ENCODE data around the gene DUSP10.

The DUSP10 gene

GRCh38 chr1:221741703-221742554, at the start of gene DUSP10:
Gene DUSP10 (minus strand): TSS chr1:221742089. CDS start chr1:221739744, 2,345 bp downstream.
- DNase-seq: peak; percentile 100

- DNase-seq: no peak
These were observed 46.6 kb upstream of the DUSP10 start for GRCh38 chr1:221788466-221788865.

GRCh38 chr1:221786647-221787046, 44.8 kb upstream of the DUSP10 start:
- DNase-seq: no peak

DNA sequence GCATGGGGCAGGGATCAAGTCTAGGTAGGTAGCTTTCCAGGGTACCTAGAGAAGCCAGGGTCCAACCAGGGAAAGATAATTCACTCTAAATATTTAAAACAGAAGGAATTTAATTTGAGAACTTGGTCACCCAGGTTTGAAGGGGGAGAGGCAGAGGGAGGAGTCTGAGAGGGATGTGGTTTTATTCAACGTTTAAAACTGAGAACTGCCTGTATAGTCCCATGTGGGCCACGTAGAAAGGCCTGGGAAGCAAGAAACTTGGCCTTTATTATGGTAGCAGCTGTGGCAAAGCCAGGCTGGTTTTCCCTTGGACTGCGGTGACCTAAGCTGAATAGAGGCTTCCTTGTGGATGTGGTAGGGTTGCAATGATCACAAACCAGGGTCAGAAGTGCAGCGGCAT, 42.0 kb upstream of the DUSP10 start:
- no peak for DNase-seq

- no peak for DNase-seq
These were observed 41.5 kb upstream of the DUSP10 start for GRCh38 chr1:221783437-221783836.

- DNase-seq: no peak
These were observed 41.1 kb upstream of the DUSP10 start for GRCh38 chr1:221782970-221783369.

DNA sequence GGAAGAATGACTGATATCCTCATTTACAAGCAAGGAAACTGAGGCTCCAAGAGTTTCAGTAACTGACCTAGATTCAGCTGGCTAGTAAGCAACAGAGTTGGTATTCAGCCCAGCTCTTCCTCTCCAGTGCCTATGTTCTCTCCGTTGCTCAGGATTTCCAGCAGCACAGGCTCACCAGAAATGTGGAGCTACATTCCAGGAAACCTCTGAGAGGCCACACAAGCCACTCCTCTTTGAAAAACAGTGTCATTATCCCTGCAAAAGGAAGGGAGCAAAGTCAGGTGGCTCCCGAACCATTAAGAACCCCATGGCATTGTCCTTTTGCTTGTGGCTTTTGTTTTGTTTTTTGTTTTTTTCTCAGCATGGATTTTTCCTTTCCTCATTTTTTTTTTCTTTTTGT, 40.6 kb upstream of the DUSP10 start:
- DNase-seq: no peak

DNA sequence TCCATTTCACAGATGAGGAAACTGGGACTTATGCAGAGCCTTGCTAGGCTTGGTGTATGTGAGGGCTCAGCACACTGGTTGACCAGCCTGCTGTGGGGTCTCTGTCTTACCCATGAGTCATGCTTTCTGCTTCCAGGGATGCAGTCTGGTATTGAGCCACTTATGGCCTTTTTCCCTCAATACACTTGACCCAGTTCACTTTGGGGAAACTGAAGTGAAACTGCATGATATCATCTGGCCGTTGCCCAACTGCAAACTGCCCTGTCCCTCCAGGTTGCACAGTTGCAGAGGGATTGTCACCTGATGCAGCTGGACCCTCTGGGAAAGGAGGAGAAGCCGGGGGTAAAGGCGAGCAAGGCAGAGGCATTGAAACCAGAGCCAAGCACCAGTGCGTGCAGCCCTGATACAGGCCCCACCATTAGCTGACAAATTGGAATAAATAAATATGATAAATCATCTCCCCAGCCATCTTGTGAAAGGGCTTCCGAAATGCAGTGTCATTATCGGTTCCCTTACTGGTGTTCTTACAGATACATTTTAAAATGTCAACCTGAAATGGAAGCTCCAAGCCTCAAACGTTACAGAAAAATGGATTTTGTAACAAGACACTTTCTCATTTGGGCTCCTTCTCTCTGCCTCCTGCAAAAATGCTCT, 39.3 kb upstream of the DUSP10 start:
- no peak for DNase-seq

- DNase-seq: no peak
These were observed 38.3 kb upstream of the DUSP10 start for GRCh38 chr1:221780175-221780574.

DNA sequence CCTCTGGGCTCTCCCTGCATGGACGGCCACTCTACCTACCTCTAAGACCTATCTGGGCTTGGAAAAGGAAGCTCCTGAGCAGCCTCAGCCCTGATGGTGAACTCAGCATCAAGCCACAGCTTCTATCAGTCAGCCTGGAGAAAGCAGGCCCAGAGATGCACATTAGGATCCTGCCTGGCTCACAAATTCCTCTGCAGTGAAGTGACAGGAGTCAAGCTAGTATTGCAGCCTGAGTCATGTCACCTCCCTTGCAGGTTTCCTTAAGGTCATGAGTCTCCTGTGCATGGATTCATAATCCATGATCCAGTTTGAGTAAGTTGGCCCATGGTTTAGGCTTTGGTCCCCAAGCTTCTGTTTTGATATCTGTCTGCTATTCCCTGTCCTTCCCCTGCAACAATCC, 37.9 kb upstream of the DUSP10 start:
- DNase-seq: no peak

GRCh38 chr1:221778535-221779142, 36.8 kb upstream of the DUSP10 start:
- no peak for DNase-seq

GRCh38 chr1:221778125-221778524, 36.2 kb upstream of the DUSP10 start:
- DNase-seq: no peak

DNA sequence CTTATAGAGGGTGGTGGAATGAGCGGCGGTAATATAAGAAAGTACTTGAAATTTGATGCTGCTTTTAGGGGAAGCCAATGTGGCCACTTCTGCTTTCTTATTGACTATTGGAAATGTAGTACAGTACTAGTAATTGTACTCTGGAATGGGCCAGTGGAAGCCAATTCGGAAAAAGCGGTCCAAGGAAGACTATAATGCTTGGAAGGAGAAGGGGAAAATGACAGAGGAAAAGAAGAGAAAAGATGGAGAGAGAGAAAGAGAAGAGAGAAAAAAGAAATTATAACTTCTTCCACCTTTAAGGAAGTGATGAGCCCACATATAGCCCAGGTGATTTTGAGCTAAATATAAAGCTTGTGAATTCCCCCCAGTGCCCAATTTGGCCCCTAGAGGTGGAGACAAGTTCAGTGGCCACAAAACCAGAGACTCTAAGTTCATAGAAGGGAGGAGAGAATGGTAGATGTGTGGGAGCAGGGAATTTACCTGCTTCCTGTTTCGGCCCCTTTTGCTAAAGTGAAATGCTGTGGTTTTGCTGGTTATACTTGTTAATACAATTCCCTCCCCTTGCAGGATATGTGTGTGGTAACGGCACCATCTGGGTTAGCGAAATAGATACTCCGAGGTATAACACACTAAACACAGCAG, 35.7 kb upstream of the DUSP10 start:
- DNase-seq: no peak

GRCh38 chr1:221776495-221777301, 34.8 kb upstream of the DUSP10 start:
- DNase-seq: no peak

- no peak for DNase-seq
These were observed 33.3 kb upstream of the DUSP10 start for GRCh38 chr1:221775206-221775605.

- DNase-seq: no peak
These were observed 32.4 kb upstream of the DUSP10 start for GRCh38 chr1:221774054-221774842.

- no peak for DNase-seq
These were observed 31.5 kb upstream of the DUSP10 start for GRCh38 chr1:221773383-221773782.

DNA sequence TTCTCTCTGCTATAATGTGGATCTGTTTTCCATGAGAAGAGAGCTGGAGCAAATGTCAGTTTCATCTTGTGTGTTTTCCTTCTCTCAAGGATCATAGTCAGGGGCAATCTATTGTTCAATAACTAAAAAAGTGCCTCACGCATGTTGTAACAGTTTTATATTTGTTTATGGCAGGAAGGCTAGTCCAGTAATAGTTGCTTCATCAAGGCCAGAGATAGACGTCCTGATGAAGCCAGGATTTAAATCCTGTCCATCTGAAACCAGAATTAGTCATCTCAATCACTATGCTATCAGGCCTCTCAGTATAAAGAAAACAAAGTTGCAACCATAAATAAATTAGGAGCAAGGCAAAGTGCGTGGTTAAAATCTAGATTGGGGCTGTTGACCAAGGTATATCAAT, 30.2 kb upstream of the DUSP10 start:
- DNase-seq: no peak

DNA sequence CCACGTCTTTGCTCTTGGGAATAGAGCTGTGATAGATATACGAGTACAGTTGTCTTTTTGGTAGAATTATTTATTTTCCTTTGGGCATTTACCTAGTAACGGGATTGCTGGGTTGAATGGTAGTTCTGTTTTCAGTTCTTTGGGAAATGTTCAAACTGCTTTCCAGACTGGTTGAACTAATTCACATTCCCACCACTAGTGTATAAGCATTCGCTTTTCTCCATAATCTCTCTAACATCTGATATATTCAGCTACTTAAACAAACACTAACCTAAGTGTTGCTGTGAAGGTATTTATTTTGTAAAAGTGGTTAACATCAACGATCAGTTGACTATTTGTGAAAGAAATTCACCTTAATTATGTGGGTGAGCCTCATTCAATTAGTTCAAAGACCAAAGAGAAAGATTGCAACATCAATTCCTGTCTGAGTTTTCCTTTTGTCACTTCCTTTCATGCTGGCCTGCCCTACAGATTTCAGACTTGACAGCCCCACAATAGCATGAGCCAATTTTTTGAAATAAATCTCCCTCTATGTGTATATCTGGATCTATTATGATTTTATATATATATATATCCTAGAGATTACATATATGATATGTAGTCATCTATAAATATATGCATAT, 26.7 kb upstream of the DUSP10 start:
- no peak for DNase-seq

GRCh38 chr1:221766210-221766609, 24.3 kb upstream of the DUSP10 start:
- DNase-seq: no peak

- no peak for DNase-seq
These were observed 23.6 kb upstream of the DUSP10 start for GRCh38 chr1:221765527-221765926.
